Endothelial cell of umbilical vein (primary cell): Measurements from ENCODE around the gene EIF4E1B. TPM values are rescaled to one million over a fixed set of nuclear protein-coding genes. Genes with fewer than 3 reads are reported as not detected.

ENCODE experiments used
- BruUV-seq: library from RNA; stranded (reverse); fragments of 400-500 nt; replicated peaks from 2 replicates; lab custom pipeline; 2021; lab: Mats Ljungman, UMichigan
- CTCF ChIA-PET: fragments of 300-600, 350-600 bp; sonication (Branson Sonifier 250); formaldehyde crosslinking; loops from one replicate; lab custom pipeline; 2021; ENCODE audit warnings: antibody characterized with exemption, inconsistent platforms; lab: Charles Lee
- POLR2A ChIA-PET: fragments of 300-600, 350-600 bp; sonication (Branson Sonifier 250); formaldehyde crosslinking; loops from one replicate; lab custom pipeline; 2021; ENCODE audit warnings: antibody characterized with exemption, inconsistent platforms; lab: Charles Lee
- DNase-seq: peaks from one replicate; pipeline ENCODE4 v3.0.0-alpha.2; 2011; ENCODE audit warnings: low read depth, low spot score
- FAIRE-seq: peaks from 2 replicates; lab custom pipeline; 2011; peaks lifted over from hg19 to GRCh38; lab: Jason Lieb, UNC
- H2AFZ ChIP-seq: 2 replicates; pipeline ENCODE4 v1.6.0; 2012; ENCODE audit warnings: low read depth, low read length, control low read depth, inconsistent platforms
- H3K27ac ChIP-seq: 2 replicates; pipeline ENCODE4 v1.5.1; 2011; ENCODE audit warnings: low read depth, mild to moderate bottlenecking, control low read depth, low read length, moderate library complexity; ENCODE audit not compliant: insufficient read depth
- H3K27me3 ChIP-seq, 2 experiments: 2 replicates each; pipeline versions ENCODE4 v1.6.0 to v1.6.1; 2011; ENCODE audit warnings: low read length in 2 of 2, mixed read lengths in 1 of 2; ENCODE audit not compliant: control insufficient read depth in 2 of 2, insufficient read depth in 2 of 2
- H3K36me3 ChIP-seq, 2 experiments: 2 replicates in 1 of 2; 3 replicates in 1 of 2; pipeline ENCODE4 v1.5.1; 2011; ENCODE audit warnings: low read length in 2 of 2, mild to moderate bottlenecking in 1 of 2, moderate library complexity in 1 of 2; ENCODE audit not compliant: control insufficient read depth in 2 of 2, insufficient read depth in 2 of 2; ENCODE audit errors: extremely low read depth in 1 of 2
- H3K4me1 ChIP-seq: 3 replicates; pipeline ENCODE4 v1.5.1; 2011; ENCODE audit warnings: mild to moderate bottlenecking, low read length; ENCODE audit not compliant: control insufficient read depth, insufficient read depth; ENCODE audit errors: extremely low read depth
- H3K4me2 ChIP-seq: 2 replicates; pipeline ENCODE4 v1.6.1; 2011; ENCODE audit warnings: low read length, control low read depth, mixed read lengths; ENCODE audit not compliant: insufficient read depth
- H3K4me3 ChIP-seq, 3 experiments: fragments of 200-600 bp in 1 of 3; sonication (generic), shearing (Covaris generic) in 1 of 3; replicated peaks in 1 of 3; 2 replicates each; pipeline ENCODE4 v1.5.1; 2011 to 2016; ENCODE audit warnings: control low read depth in 3 of 3, low read length in 3 of 3, mild to moderate bottlenecking in 2 of 3, inconsistent platforms in 1 of 3, low read depth in 1 of 3, moderate library complexity in 1 of 3; ENCODE audit not compliant: insufficient read depth in 1 of 3
- H3K79me2 ChIP-seq: 2 replicates; pipeline ENCODE4 v1.6.0; 2012; ENCODE audit warnings: low read length, inconsistent platforms; ENCODE audit not compliant: control insufficient read depth, insufficient read depth
- H3K9ac ChIP-seq: replicated peaks from 2 replicates; pipeline ENCODE3; 2011; ENCODE audit warnings: low read length, control low read depth; ENCODE audit not compliant: insufficient read depth; ENCODE audit errors: extremely low read depth
- H3K9me1 ChIP-seq: replicated peaks from 3 replicates; pipeline ENCODE4 v1.6.0; 2011; ENCODE audit warnings: mild to moderate bottlenecking, low read length; ENCODE audit not compliant: control insufficient read depth, insufficient read depth; ENCODE audit errors: extremely low read depth
- H3K9me3 ChIP-seq: replicated peaks from 2 replicates; pipeline ENCODE4 v1.5.1; 2012; ENCODE audit warnings: low read length, inconsistent platforms; ENCODE audit not compliant: control insufficient read depth, insufficient read depth
- H4K20me1 ChIP-seq: replicated peaks from 2 replicates; pipeline ENCODE3; 2011; ENCODE audit warnings: mild to moderate bottlenecking, low read length; ENCODE audit not compliant: control insufficient read depth, insufficient read depth; ENCODE audit errors: extremely low read depth
- CTCF ChIP-seq, 2 donors: IDR thresholded peaks; 1 replicate in 1 of 2; 2 replicates in 1 of 2; pipeline ENCODE4 v1.5.1; 2011; ENCODE audit warnings: low read length in 2 of 2, mild to moderate bottlenecking in 2 of 2, moderate library complexity in 2 of 2, control low read depth in 1 of 2, inconsistent platforms in 1 of 2, low read depth in 1 of 2; ENCODE audit not compliant: insufficient read depth in 1 of 2; ENCODE audit errors: extremely low read depth in 1 of 2
- EZH2 ChIP-seq: IDR thresholded peaks from 2 replicates; pipeline ENCODE4 v1.6.1; 2012; ENCODE audit warnings: borderline replicate concordance, low read depth, mild to moderate bottlenecking, moderate library complexity, low read length, inconsistent platforms; ENCODE audit not compliant: severe bottlenecking
- GATA2 ChIP-seq: IDR thresholded peaks from 2 replicates; pipeline ENCODE4 v1.7.0; 2011; ENCODE audit warnings: low read depth, mild to moderate bottlenecking, moderate library complexity, mixed read lengths, low read length; ENCODE audit not compliant: insufficient read length, insufficient read depth
- MAX ChIP-seq: IDR thresholded peaks from 2 replicates; pipeline ENCODE4 v1.6.1; 2011; ENCODE audit not compliant: insufficient read depth, insufficient read length
- MYC ChIP-seq: IDR thresholded peaks from one replicate; pipeline ENCODE4 v1.6.1; 2011; ENCODE audit warnings: mild to moderate bottlenecking, low read depth, low read length
- POLR2AphosphoS5 ChIP-seq: IDR thresholded peaks from 2 replicates; pipeline ENCODE4 v1.6.1; 2012; ENCODE audit warnings: low read depth, mild to moderate bottlenecking, control low read depth, low read length, moderate library complexity; ENCODE audit not compliant: insufficient read depth
- dilution Hi-C: fragments of 300-500 bp; cut with MboI; formaldehyde crosslinking; loops from one replicate; pipeline ENCODE4 v1.15.0; 2019; ENCODE audit warnings: low sequenced_read_pairs; ENCODE audit not compliant: extremely low pct_ligation_motif_present
- intact Hi-C: fragments of 100-400 bp; cut with micrococcal nuclease; formaldehyde crosslinking; loops from one replicate; pipeline ENCODE4 v1.10.0; 2022
- polyA plus RNA-seq, 4 experiments: library from polyadenylated mRNA; depleted of rRNA in 3 of 4; stranded (reverse) in 3 of 4; unstranded in 1 of 4; fragments of >200 nt; gene quantifications; 2 replicates each; pipeline versions ENCODE4 v1.2.1 to v1.2.3, GENCODE V29; 2011 to 2012; ENCODE audit warnings: missing spikeins in 1 of 4
- total RNA-seq: library from RNA; stranded (reverse); gene quantifications from 2 replicates; pipeline ENCODE4 v1.2.3, GENCODE V29; 2021

Gene EIF4E1B
- total and polyA plus RNA-seq, 2 donors (not counting 3 experiments of a cell fraction or from before 2014, with no cell fraction given): not detected

- TF ChIP-seq GATA2: no peak
- TF ChIP-seq POLR2AphosphoS5: no peak
- no peak for TF ChIP-seq CTCF (IDR thresholded peaks at IDR 0.05; ENCODE audit: extremely low read depth in 1 of 2, insufficient read depth in 1 of 2, low read depth in 1 of 2, low read length in 2 of 2)
- no peak for TF ChIP-seq MAX
- TF ChIP-seq MYC: no peak
- no peak for TF ChIP-seq EZH2
- no peak overlapping the region for H2AFZ ChIP-seq
- no peak for FAIRE-seq
These were observed 44.3 kb downstream of the EIF4E1B start for GRCh38 chr5:176674799-176675198.

More at GRCh38 chr5:176674799-176675198, 44.3 kb downstream of the EIF4E1B start:
- dilution Hi-C loops (no loop called here), intact Hi-C loops (no loop called here)
- H3K9me1 ChIP-seq: no peaks in the 10 kb centered on the region
- no peaks in the 10 kb centered on the region for H3K4me1 ChIP-seq
- H3K9me3 ChIP-seq: no peaks in the 10 kb centered on the region
- POLR2A ChIA-PET: no interaction called here
- no peak overlapping the region for H3K9ac ChIP-seq
- BruUV-seq: no TSS peak
- H3K27ac ChIP-seq: no peak overlapping the region
- no peak for DNase-seq
- H3K4me2 ChIP-seq: no peak overlapping the region
- H3K4me3 ChIP-seq: no peak overlapping the region
- no peaks in the 10 kb centered on the region for H3K36me3 ChIP-seq
- no peaks in the 10 kb centered on the region for H4K20me1 ChIP-seq
- no peaks in the 10 kb centered on the region for H3K79me2 ChIP-seq
- CTCF ChIA-PET: no interaction called here
- peaks cover 12% of the 10 kb centered on the region in 2 experiments for H3K27me3 ChIP-seq
